HAP-1 (cell line): ENCODE results near the gene ARHGAP15.
"Not testable (repeated sequence)": the region's sequence is repeated elsewhere in the genome, so short reads cannot be mapped to it uniquely, and the experiment has no call there.

Experiments
- DNase-seq, 2 experiments: peaks; one replicate each; pipeline ENCODE4 v3.0.0-alpha.2; 2016 to 2020; ENCODE audit warnings: low spot score in 2 of 2
- H3K27me3 ChIP-seq: fragments of 250-450 bp; sonication (Bioruptor Pico); 2 replicates; pipeline ENCODE4 v1.5.1; 2020; ENCODE audit warnings: low read depth, mild to moderate bottlenecking, moderate library complexity
- H3K36me3 ChIP-seq: fragments of 250-450 bp; sonication (Bioruptor Pico); replicated peaks from 2 replicates; pipeline ENCODE4 v1.5.1; 2020; ENCODE audit warnings: mild to moderate bottlenecking
- H3K4me1 ChIP-seq: fragments of 250-450 bp; sonication (Bioruptor Pico); 2 replicates; pipeline ENCODE4 v1.5.1; 2020; ENCODE audit warnings: mild to moderate bottlenecking
- H3K4me3 ChIP-seq: fragments of 250-450 bp; sonication (Bioruptor Pico); 2 replicates; pipeline ENCODE4 v1.5.1; 2020; ENCODE audit warnings: mild to moderate bottlenecking, moderate library complexity
- H3K9me3 ChIP-seq: fragments of 250-450 bp; sonication (Bioruptor Pico); 2 replicates; pipeline ENCODE4 v1.5.1; 2020; ENCODE audit warnings: mild to moderate bottlenecking, moderate library complexity
- in situ Hi-C: fragments of 300-500 bp; cut with MboI; formaldehyde crosslinking; loops from 3 replicates; pipeline ENCODE4 v1.14.3; 2020; ENCODE audit warnings: low sequenced_read_pairs, inconsistent platforms, mixed read lengths

The ARHGAP15 gene

GRCh38 chr2:143128681-143129580 is at the start of gene ARHGAP15:
ARHGAP15 (plus strand) TSS chr2:143129419.
- Histone ChIP-seq H3K4me3 (no peak within 1 kb of the TSS), H3K27me3 (no peaks in the 10 kb centered on the region; the same call in 1 of the 2 replicates), H3K4me1 (no peaks in the 10 kb centered on the region), H3K36me3 (no peaks in the 10 kb centered on the region), H3K9me3 (no peaks in the 10 kb centered on the region)
- DNase-seq, result no peak
- in situ Hi-C loops, result no loop called here

GRCh38 chr2:143081616-143082015 is 47.6 kb upstream of the ARHGAP15 start:
- no peak for DNase-seq

GRCh38 chr2:143083636-143084035 is 45.6 kb upstream of the ARHGAP15 start:
- DNase-seq, result no peak
- Histone ChIP-seq H3K36me3 (no peaks in the 10 kb centered on the region), H3K9me3 (no peaks in the 10 kb centered on the region), H3K4me1 (no peaks in the 10 kb centered on the region), H3K4me3 (no peak overlapping the region), H3K27me3 (no peaks in the 10 kb centered on the region)
- in situ Hi-C loops, result no loop called here

More at GRCh38 chr2:143081616-143082015, 47.6 kb upstream of the ARHGAP15 start:
- in situ Hi-C loops, result no loop called here
- Histone ChIP-seq H3K9me3 (no peaks in the 10 kb centered on the region), H3K4me1 (no peaks in the 10 kb centered on the region), H3K36me3 (no peaks in the 10 kb centered on the region), H3K4me3 (no peak overlapping the region), H3K27me3 (no peaks in the 10 kb centered on the region)

GRCh38 chr2:143084462-143084861 is 44.8 kb upstream of the ARHGAP15 start:
- Histone ChIP-seq H3K36me3 (no peaks in the 10 kb centered on the region), H3K9me3 (no peaks in the 10 kb centered on the region), H3K4me3 (no peak overlapping the region), H3K4me1 (no peaks in the 10 kb centered on the region), H3K27me3 (no peaks in the 10 kb centered on the region)
- no peak for DNase-seq
- in situ Hi-C loops, result no loop called here

GRCh38 chr2:143085125-143085784 is 44.0 kb upstream of the ARHGAP15 start:
- Histone ChIP-seq H3K9me3 (no peaks in the 10 kb centered on the region), H3K36me3 (no peaks in the 10 kb centered on the region), H3K4me3 (no peak overlapping the region), H3K27me3 (no peaks in the 10 kb centered on the region), H3K4me1 (no peaks in the 10 kb centered on the region)
- in situ Hi-C loops, result no loop called here
- DNase-seq, result no peak

GRCh38 chr2:143087033-143087432 is 42.2 kb upstream of the ARHGAP15 start:
- in situ Hi-C loops, result no loop called here
- no peaks in the 10 kb centered on the region for H3K4me1 ChIP-seq
- H3K9me3 ChIP-seq, result no peaks in the 10 kb centered on the region
- DNase-seq, result no peak
- H3K27me3 ChIP-seq, result no peaks in the 10 kb centered on the region
- no peak overlapping the region for H3K4me3 ChIP-seq
- no peaks in the 10 kb centered on the region for H3K36me3 ChIP-seq

- no peaks in the 10 kb centered on the region for H3K9me3 ChIP-seq
- no peaks in the 10 kb centered on the region for H3K27me3 ChIP-seq
- in situ Hi-C loops, result no loop called here
- no peaks in the 10 kb centered on the region for H3K36me3 ChIP-seq
- no peak for DNase-seq
- no peak overlapping the region for H3K4me3 ChIP-seq
- no peaks in the 10 kb centered on the region for H3K4me1 ChIP-seq
Observed at GRCh38 chr2:143088388-143088787, 40.8 kb upstream of the ARHGAP15 start.

- in situ Hi-C loops, H3K4me3 ChIP-seq, H3K9me3 ChIP-seq, H3K36me3 ChIP-seq, DNase-seq, H3K4me1 ChIP-seq, H3K27me3 ChIP-seq: not testable (repeated sequence)
Observed at GRCh38 chr2:143089520-143089919, 39.7 kb upstream of the ARHGAP15 start.

- H3K4me1 ChIP-seq, result peaks cover 2% of the 10 kb centered on the region; the same call in 1 of the 2 replicates
- peaks cover 18% of the 10 kb centered on the region for H3K27me3 ChIP-seq
- H3K9me3 ChIP-seq, result no peaks in the 10 kb centered on the region
- in situ Hi-C loops, result loop anchor here (25.0 kb wide), 1 partner anchor 151 kb away; no protein-coding TSS in a partner anchor
- H3K36me3 ChIP-seq, result no peaks in the 10 kb centered on the region
- peak; percentile 44 to 69 for DNase-seq
- H3K4me3 ChIP-seq, result no peak overlapping the region
Observed at GRCh38 chr2:143110758-143111428, 18.3 kb upstream of the ARHGAP15 start.

- Histone ChIP-seq H3K4me1 (no peaks in the 10 kb centered on the region), H3K9me3 (no peaks in the 10 kb centered on the region), H3K4me3 (no peak overlapping the region), H3K36me3 (no peaks in the 10 kb centered on the region), H3K27me3 (no peaks in the 10 kb centered on the region)
- in situ Hi-C loops, result loop anchor here (25.0 kb wide), 1 partner anchor 145 kb away; no protein-coding TSS in a partner anchor
- DNase-seq, result no peak
Observed at GRCh38 chr2:143117225-143117624, 12.0 kb upstream of the ARHGAP15 start.

- no peak overlapping the region for H3K4me3 ChIP-seq
- in situ Hi-C loops, result loop anchor here (25.0 kb wide), 1 partner anchor 141 kb away; no protein-coding TSS in a partner anchor
Observed at GRCh38 chr2:143121079-143121478, 8.1 kb upstream of the ARHGAP15 start.

GRCh38 chr2:143121957-143122356 is 7.3 kb upstream of the ARHGAP15 start:
- Histone ChIP-seq H3K9me3 (no peaks in the 10 kb centered on the region), H3K36me3 (no peaks in the 10 kb centered on the region), H3K27me3 (no peaks in the 10 kb centered on the region), H3K4me1 (no peaks in the 10 kb centered on the region), H3K4me3 (no peak overlapping the region)
- in situ Hi-C loops, result loop anchor here (25.0 kb wide), 1 partner anchor 140 kb away; no protein-coding TSS in a partner anchor
- DNase-seq, result no peak

More at GRCh38 chr2:143121079-143121478, 8.1 kb upstream of the ARHGAP15 start:
- H3K36me3 ChIP-seq, result no peaks in the 10 kb centered on the region
- no peak for DNase-seq
- H3K27me3 ChIP-seq, result no peaks in the 10 kb centered on the region
- no peaks in the 10 kb centered on the region for H3K4me1 ChIP-seq
- no peaks in the 10 kb centered on the region for H3K9me3 ChIP-seq

GRCh38 chr2:143123911-143124310 is 5.3 kb upstream of the ARHGAP15 start:
- no peak for DNase-seq
- in situ Hi-C loops, result loop anchor here (25.0 kb wide), 1 partner anchor 138 kb away; no protein-coding TSS in a partner anchor
- H3K4me3 ChIP-seq, result no peak overlapping the region
- H3K9me3 ChIP-seq, result no peaks in the 10 kb centered on the region
- H3K4me1 ChIP-seq, result no peaks in the 10 kb centered on the region
- H3K36me3 ChIP-seq, result no peaks in the 10 kb centered on the region
- no peaks in the 10 kb centered on the region; the same call in 1 of the 2 replicates for H3K27me3 ChIP-seq
